Left forelimb (tissue), 1 donor: ENCODE data around the gene MEOX1.
"Not testable (repeated sequence)": the region's sequence is repeated elsewhere in the genome, so short reads cannot be mapped to it uniquely, and the experiment has no call there.

Experiments used
- DNase-seq: peaks from one replicate; pipeline ENCODE4 v3.0.0-alpha.2; 2018; ENCODE audit warnings: low spot score

The MEOX1 gene

DNA sequence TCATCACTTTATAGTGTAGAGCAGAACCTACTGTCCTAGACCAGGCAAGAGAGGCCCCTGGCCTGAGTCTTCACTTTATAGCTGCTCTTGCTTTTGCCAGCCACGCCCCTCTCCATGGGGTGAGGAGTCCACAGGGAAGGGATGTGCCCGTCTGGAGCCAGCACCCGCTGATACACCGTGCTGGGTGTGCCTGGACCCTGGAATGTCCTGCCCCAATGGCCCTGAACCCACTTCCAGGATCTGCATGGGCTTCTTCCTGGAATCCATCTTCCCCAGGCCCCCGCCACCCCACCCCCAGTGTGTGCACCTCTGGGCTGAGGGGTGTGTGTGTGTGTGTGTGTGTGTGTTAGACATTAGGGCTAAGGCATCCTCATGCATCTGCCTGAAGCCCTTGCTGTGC lies 44.9 kb downstream of the MEOX1 start:
- no peak for DNase-seq

DNA sequence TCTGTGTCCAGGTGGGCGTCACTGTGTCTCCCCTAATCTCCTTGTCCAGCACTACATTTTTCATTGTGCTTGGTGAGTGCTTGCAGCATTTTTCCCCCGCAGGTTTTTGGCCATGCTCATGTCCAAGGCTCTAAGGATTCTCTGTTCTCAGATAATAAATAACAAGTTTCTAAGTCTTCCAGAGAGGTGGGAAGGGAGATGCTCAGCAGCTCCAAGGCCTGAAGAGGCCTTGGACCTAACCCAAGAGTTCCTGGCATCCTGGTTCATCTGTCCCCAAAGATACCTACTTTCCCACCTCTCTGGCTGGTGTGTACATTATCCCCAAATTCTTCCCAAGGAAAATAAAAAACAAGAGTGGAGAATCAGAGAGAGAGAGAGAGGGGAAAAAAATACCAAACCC lies 45.3 kb downstream of the MEOX1 start:
- DNase-seq: no peak

GRCh38 chr17:43616029-43616351 lies 45.7 kb downstream of the MEOX1 start:
- no peak for DNase-seq

DNA sequence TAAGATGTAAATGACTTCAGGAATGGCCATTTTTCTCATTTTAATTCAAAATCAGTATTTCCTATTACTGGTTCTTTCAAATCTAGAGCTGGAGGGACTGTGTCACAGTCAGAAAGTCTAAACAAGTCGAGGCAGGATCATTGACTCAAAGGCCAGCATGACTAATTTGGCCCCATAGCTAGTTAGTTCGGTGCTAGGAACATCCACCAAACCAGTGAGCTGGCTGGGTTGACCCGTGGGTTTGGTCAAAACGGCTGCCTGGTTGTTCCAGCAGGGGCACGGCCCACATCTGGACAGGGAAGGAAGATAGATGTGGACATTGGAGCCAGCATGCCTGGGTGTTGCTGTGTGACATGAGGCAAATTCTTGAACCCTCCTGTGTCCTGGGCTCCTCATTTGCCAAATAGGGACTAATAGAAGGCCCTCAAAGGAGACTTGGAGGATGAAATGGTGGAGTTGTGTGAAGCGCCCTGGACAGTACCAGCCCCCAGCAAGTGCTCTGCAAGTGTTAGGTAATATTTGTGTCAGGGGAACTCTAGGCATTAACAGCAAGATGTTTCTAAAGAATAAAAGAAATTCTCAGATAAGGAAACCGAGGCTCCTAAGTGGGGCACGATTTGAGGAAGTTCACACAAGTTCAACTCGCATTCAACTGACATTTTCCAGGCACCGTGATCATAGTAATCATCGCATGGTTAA lies 46.2 kb downstream of the MEOX1 start:
- no peak for DNase-seq

DNA sequence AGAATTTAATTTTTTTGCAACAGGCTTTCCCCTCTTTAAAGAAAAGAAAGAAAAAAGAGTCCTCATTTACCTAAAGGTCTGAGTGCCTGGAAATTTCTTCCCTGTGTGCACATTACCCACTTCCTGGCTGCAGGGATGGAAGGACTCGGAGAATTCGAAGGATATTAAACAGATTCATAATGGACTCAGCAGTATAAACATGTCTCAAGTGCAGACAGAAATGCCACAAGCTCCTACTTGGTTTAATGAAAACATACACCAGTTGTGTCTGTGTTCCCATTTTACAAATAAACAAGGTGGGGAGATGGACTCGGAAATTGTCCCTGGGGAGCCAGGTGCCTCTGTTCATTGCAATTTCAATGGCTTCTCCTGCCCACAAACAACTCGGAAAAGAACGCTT lies 47.2 kb downstream of the MEOX1 start:
- no peak for DNase-seq

DNA sequence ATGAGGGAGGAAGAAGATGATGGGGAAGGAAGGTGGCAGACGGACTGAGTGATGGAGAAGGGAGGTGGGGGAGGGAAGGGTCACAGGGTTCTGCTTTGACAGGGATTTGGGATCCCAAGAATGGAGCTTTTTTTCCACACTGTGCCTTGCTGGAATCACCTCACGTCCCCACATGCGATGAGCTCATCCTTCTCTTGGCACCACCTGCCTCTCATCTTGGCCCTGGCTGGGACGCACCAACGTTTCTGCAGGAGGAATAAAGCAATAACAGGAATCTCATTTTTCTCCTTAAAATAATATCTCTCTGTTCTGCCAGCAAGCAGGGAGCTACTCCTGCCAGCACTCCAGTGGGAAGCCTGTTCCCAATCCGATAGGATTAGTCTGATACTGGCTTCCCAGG lies 47.8 kb downstream of the MEOX1 start:
- no peak for DNase-seq

GRCh38 chr17:43612515-43612914 lies 49.2 kb downstream of the MEOX1 start:
- no peak for DNase-seq

- no peak for DNase-seq
Observed at GRCh38 chr17:43611230-43611969, 50.3 kb downstream of the MEOX1 start.

DNA sequence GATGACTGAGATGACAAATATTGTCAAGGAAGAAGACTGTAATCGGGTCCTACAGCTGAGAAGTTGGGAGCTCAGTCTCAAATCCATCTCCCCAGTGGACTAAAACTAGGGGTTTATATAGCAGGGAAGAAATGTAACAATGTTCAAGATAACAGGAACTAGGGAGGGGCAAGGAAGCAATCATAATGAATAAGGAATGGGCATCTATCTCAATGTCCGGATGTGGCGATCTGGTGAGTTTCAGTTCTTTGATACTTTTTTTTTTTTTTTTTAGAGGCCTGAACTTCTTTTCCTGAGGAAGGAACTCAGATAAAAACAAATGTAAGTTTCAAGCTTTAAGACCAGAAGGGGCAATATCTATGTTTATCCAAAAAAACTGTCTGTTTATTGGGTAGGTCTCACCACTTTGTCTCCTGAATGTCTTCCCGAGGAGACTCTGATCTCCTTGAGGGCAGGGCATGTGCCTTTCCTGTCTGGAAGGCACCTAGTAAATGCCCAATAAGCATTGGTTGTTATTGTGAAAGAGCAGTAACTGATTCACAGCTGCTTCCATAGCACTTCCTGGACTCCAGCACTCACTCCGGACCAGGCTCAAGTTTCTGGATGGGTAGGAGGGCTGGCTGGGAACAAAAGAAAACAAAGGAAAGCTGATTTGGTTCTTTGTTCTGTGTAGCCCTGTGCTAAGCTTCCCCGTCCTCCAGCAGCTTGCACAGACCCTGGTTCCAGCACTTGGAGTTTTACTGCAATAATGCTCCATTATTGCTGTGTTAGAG lies 51.9 kb downstream of the MEOX1 start:
- no peak for DNase-seq

- DNase-seq: no peak
Observed at GRCh38 chr17:43608313-43608712, 53.4 kb downstream of the MEOX1 start.

GRCh38 chr17:43604549-43604948 lies 57.2 kb downstream of the MEOX1 start:
- no peak for DNase-seq

DNA sequence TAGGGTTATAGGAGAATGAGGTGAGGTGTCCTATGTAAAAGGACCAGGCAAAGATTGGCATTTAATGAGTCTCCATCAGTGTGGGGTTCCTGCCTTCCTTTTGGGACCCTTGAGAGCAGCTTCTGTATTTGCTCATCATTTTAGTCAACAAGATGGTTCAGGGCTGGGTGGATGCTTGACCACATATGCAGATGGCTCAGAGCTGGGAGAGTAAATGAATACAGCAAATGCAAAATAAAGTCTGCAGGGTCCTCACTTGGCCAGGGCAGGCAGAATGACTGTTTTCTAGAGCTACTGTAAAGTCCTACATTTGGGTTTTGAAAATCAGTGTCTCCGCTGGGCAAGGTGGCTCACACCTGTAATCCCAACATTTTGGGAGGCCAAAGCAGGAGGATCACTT lies 58.4 kb downstream of the MEOX1 start:
- DNase-seq: no peak

DNA sequence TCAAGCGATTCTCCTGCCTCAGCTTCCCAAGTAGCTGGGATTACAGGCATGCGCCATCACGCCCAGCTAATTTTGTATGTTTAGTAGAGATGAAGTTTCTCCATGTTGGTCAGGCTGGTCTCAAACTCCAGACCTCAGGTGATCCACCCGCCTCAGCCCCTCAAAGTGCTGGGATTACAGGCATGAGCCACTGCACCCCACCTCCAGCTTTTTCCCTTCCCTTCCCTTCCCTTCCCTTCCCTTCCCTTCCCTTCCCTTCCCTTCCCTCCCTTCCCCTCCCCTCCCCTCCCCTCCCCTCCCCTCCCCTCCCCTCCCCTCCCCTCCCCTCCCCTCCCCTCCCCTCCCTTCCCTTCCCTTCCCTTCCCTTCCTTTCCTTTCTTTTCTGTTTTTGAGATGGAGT lies 59.2 kb downstream of the MEOX1 start:
- not testable (repeated sequence) for DNase-seq

DNA sequence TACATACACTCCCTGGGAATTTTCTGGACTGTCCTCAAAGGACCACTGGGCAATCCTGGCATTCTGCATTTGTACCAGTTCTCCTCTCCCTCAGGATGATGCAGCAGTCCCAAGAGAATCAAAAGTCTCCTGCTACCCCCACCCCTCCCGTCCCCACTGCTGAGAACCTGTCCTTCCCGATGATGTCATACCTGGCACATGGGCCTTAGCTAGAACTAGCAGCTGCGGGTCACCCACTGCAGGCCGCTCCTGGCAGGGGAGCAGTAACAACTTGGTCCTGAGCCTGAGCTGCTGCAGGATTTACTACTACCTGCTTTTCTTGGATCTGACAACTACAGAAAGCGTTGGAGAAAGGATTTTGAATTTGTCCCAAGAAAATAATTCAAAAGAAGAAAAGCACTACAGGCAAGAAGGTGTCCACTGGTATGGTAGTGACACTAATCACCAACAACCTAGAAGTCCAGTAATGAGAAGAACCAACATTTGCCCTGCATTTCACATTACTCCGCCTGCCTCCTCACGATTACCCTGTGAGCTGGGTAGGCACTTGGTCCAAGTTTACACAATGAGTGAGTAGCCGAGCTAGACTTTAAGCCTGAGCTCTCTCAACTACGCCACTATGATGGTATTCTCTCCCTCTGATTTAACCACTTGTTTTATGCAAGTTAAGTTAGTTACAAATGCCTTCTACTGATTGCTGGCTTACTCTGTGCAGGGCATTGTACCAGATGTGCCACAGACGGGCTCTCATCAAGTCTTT lies 60.3 kb downstream of the MEOX1 start:
- no peak for DNase-seq

GRCh38 chr17:43599835-43600234 lies 61.9 kb downstream of the MEOX1 start:
- DNase-seq: no peak

GRCh38 chr17:43599046-43599395 lies 62.7 kb downstream of the MEOX1 start:
- no peak for DNase-seq

DNA sequence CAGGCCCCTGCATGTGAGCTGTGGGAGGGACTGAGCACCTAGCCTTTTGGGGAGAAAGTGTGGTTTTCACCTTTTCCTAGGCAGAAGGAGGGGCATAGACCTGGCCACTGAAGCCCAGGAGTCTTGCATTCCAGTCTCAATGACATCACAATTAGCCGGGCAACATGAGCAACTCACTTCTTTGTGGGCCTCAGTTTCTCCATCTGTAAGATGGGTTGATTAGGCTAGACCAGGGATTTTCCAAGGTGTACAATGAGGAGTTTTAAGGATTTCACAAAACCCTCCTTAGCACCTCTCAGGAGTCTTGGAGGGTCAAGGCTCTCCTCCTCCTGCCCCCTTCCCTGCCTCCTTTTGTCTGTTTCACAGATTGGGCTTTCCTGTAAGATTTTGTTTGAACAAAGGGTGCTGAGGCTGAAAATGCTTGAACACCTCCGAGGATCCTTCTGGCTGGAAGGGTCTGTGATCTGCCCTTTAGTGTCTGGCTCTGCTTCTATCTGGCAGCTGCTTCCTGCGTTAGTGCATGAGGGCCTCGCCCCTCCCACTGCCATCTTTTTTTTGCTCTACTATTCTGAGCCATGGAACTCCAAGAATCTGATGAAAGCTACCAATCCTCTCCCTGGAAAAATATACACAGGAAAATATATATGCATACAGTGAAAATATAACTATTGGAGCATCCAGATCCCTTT lies 63.2 kb downstream of the MEOX1 start:
- DNase-seq: no peak

GRCh38 chr17:43597624-43598356 lies 63.9 kb downstream of the MEOX1 start:
- no peak for DNase-seq

DNA sequence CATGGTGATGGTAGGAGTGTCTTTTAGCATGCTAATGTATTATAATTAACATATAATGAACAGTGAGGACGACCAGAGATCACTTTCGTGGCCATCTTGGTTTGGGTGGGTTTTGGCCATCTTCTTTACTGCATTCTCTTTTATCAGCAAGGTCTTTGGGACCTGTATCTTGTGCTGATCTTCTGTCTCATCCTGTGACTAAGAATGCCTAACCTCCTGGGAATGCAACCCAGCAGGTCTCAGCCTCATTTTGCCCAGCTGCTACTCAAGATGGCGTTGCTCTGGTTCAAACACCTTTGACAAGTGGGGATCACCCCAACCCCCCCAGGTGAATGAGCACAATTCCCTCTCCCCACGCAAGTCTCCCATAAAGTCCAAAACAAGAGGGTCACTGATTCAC lies 66.3 kb downstream of the MEOX1 start:
- no peak for DNase-seq

DNA sequence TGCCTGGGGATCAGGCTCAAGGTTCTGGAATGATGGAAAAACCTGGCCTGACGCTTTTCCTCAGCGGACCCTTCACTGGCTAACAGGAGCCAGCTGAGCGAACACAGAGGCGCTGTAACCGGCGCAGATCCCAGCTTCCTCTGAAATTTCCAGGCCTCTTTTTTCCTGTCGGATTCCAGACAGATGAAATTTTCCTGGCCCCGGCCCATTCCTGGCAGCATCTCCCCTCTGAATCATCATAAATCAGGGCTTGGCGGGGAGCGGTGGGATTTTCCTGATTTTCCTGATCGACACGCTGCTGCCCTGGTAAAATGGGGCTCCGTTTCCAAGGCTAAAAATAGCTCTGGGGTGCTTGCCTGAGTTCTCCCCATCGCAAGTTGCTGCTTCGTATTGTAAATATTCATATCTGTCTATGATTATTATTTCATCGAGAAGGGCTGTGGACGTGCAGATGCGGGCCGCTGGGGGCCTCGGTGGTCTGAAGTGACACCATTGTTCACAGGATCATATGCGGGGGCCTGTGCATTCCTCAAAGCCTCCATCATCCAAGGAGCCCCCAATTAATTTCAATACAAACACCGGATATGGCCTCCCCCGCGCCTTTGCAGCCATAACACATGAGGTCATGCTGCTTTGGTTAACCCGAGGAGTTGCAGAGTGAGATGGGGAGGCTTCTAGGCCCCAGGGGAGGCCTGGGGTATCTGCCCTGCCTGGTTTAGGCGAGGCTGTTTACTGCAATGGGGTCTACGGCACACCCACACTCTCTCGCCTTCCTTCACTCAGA lies 69.8 kb downstream of the MEOX1 start:
- peak; percentile 93 for DNase-seq
